HepG2 (cell line): ENCODE data around the gene CLDND2. TPM values are rescaled to one million over a fixed set of nuclear protein-coding genes. Genes with fewer than 3 reads are reported as not detected.
A peak's percentile ranks its signal among the peaks of the same experiment; 100 is the strongest.

Experiments
- AFF4 ChIP-seq: sonication (generic); formaldehyde crosslinking; IDR thresholded peaks from 2 replicates; pipeline ENCODE4 v1.4.0; 2020; ENCODE audit warnings: missing genetic modification reagents
- ATF7 ChIP-seq, 2 experiments: fragments of 450-650 bp in 1 of 2; sonication (generic) in 1 of 2; formaldehyde crosslinking in 1 of 2; IDR thresholded peaks; 2 replicates each; pipeline versions ENCODE4 v1.4.0 to v1.6.1; 2016 to 2020; ENCODE audit warnings: antibody characterized with exemption in 1 of 2, mild to moderate bottlenecking in 1 of 2, missing genetic modification reagents in 1 of 2
- BCL6 ChIP-seq: IDR thresholded peaks from 2 replicates; pipeline ENCODE4 v1.6.1; 2016; ENCODE audit warnings: missing genetic modification reagents, missing compliant biosample characterization
- CHD2 ChIP-seq: IDR thresholded peaks from 2 replicates; pipeline ENCODE4 v1.6.1; 2011; ENCODE audit warnings: low read depth, low read length, improper control_type of control experiment
- FOXA3 ChIP-seq: IDR thresholded peaks from 2 replicates; pipeline ENCODE4 v1.6.1; 2016; ENCODE audit warnings: missing genetic modification reagents, missing compliant biosample characterization
- HCFC1 ChIP-seq: fragments of 150-350 bp; IDR thresholded peaks from 2 replicates; pipeline ENCODE4 v1.6.1; 2014; ENCODE audit warnings: low read depth, low read length
- HOXA3 ChIP-seq: sonication (generic); formaldehyde crosslinking; IDR thresholded peaks from 2 replicates; pipeline ENCODE4 v1.5.0; 2020; ENCODE audit warnings: missing genetic modification reagents
- MTF2 ChIP-seq: sonication (generic); formaldehyde crosslinking; IDR thresholded peaks from 2 replicates; pipeline ENCODE4 v1.5.0; 2020; ENCODE audit warnings: missing genetic modification reagents, borderline replicate concordance
- MXD4 ChIP-seq: IDR thresholded peaks from 2 replicates; pipeline ENCODE4 v1.6.1; 2016; ENCODE audit warnings: mild to moderate bottlenecking, missing biosample characterization, missing genetic modification reagents
- NCOA1 ChIP-seq: sonication (generic); formaldehyde crosslinking; IDR thresholded peaks from 2 replicates; pipeline ENCODE4 v1.9.0; 2021; ENCODE audit warnings: missing genetic modification reagents
- RBFOX2 ChIP-seq: fragments of 200-400 bp; formaldehyde crosslinking; IDR thresholded peaks from 2 replicates; pipeline ENCODE4 v1.6.1; 2017; ENCODE audit warnings: low read depth, mild to moderate bottlenecking, low read length
- SAP130 ChIP-seq: IDR thresholded peaks from 2 replicates; pipeline ENCODE4 v1.6.1; 2016; ENCODE audit warnings: low read depth
- SRSF1 ChIP-seq: fragments of 200-400 bp; formaldehyde crosslinking; optimal IDR thresholded peaks from 2 replicates; pipeline ENCODE3; 2017; ENCODE audit warnings: mild to moderate bottlenecking, low read depth, low read length, moderate library complexity
- TAF1 ChIP-seq: sonication (generic); formaldehyde crosslinking; IDR thresholded peaks from 2 replicates; pipeline ENCODE4 v1.4.0; 2020; ENCODE audit warnings: missing genetic modification reagents
- XRCC5 ChIP-seq: fragments of 200-400 bp; formaldehyde crosslinking; optimal IDR thresholded peaks from 2 replicates; pipeline ENCODE3; 2017; ENCODE audit warnings: mild to moderate bottlenecking, low read length
- YY1 ChIP-seq: IDR thresholded peaks from 2 replicates; pipeline ENCODE4 v1.6.1; 2011; ENCODE audit warnings: low read length, low read depth, moderate library complexity, mild to moderate bottlenecking; ENCODE audit not compliant: insufficient read depth, insufficient replicate concordance
- ZBTB7B ChIP-seq: sonication (generic); formaldehyde crosslinking; IDR thresholded peaks from 2 replicates; pipeline ENCODE4 v1.4.0; 2020; ENCODE audit warnings: missing genetic modification reagents
- ZNF274 ChIP-seq: sonication (generic); formaldehyde crosslinking; IDR thresholded peaks from 2 replicates; pipeline ENCODE4 v1.5.1; 2020; ENCODE audit warnings: mild to moderate bottlenecking, missing genetic modification reagents
- ZNF614 ChIP-seq: IDR thresholded peaks from 2 replicates; pipeline ENCODE4 v1.6.1; 2018; ENCODE audit warnings: missing biosample characterization, missing genetic modification reagents, inconsistent platforms, borderline replicate concordance
- ZNF83 ChIP-seq: sonication (generic); formaldehyde crosslinking; IDR thresholded peaks from 2 replicates; pipeline ENCODE4 v1.4.0; 2020; ENCODE audit warnings: missing genetic modification reagents, mild to moderate bottlenecking, borderline replicate concordance
- ZSCAN21 ChIP-seq: sonication (generic); formaldehyde crosslinking; IDR thresholded peaks from 2 replicates; pipeline ENCODE4 v1.8.0; 2022; ENCODE audit warnings: mild to moderate bottlenecking, missing genetic modification reagents, moderate library complexity, borderline replicate concordance
- polyA plus RNA-seq, 8 experiments: library from polyadenylated mRNA; depleted of rRNA in 3 of 8; stranded (reverse) in 7 of 8; unstranded in 1 of 8; fragments of >200 nt; fragmentation: Illumina TruSeq in 4 of 8; extraction: Trizol in 4 of 8; gene quantifications; 2 replicates each; pipeline versions ENCODE4 v1.2.1 to v1.2.3, GENCODE V29; 2011 to 2016; ENCODE audit warnings: low read depth in 4 of 8, missing spikeins in 1 of 8, mixed read lengths in 1 of 8; ENCODE audit not compliant: insufficient read depth in 1 of 8
- total RNA-seq, 5 experiments: library from RNA; depleted of rRNA; stranded (reverse); fragments of >200 nt; fragmentation: Illumina TruSeq; extraction: Trizol; gene quantifications; 2 replicates each; pipeline ENCODE4 v1.2.3, GENCODE V29; 2016; ENCODE audit warnings: low read depth in 1 of 5
- TF ChIP-seq, protein P1 (sequence below): sonication (generic); formaldehyde crosslinking; IDR thresholded peaks from 2 replicates; pipeline ENCODE4 v1.4.0; 2020; ENCODE audit warnings: mild to moderate bottlenecking, missing genetic modification reagents, borderline replicate concordance
- TF ChIP-seq, protein P2 (sequence below): IDR thresholded peaks from 2 replicates; pipeline ENCODE4 v1.6.1; 2016; ENCODE audit warnings: low read depth, borderline replicate concordance

CLDND2 gene
- total and polyA plus RNA-seq, 2 of the 13 experiments (the other 11 are each of a cell fraction or from before 2014, with no cell fraction given), result 0.84 to 1.8 TPM

DNA sequence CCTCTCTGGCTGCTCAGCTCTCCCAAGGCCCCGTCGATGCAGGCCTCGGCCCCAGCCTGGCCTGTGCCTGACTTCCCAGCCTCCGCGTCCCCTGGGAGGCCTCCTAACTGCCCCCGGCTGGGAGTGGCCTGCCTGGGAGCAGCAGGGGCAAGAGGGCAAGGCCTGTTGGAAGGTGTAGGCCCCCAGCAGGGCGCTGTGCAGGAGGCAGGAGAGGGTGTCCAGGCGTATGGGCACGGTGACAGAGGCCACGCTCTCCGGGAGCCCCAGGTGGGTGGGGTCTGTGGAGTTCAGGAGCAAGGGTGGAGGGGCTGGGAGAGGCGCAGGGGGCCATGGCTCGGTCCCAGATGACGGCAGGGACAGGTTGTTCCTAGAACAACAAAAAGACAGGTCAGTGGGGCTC lies 20.3 kb upstream of the CLDND2 start (continued):
- no peak for TF ChIP-seq ZNF614 (CRISPR knock-in tag)
- no peak for TF ChIP-seq ATF7 (IDR thresholded peaks at IDR 0.05)
- no peak for TF ChIP-seq ATF7 (CRISPR knock-in tag; IDR thresholded peaks at IDR 0.05)
- peak; percentile 63 for TF ChIP-seq SRSF1
- no peak for TF ChIP-seq NCOA1
- 0 out of 2 replicates have a peak, but pooled peaks have one; percentile 41 for TF ChIP-seq ZNF274
- TF ChIP-seq AFF4 (CRISPR knock-in tag), result no peak
- TF ChIP-seq ZSCAN21 (CRISPR knock-in tag), result peak; percentile 47; the same call in 1 of the 2 replicates
- no peak for TF ChIP-seq HCFC1
- peak; percentile 62 for TF ChIP-seq SAP130
- TF ChIP-seq FOXA3 (CRISPR knock-in tag), result peak; percentile 9; the same call in 1 of the 2 replicates
- TF ChIP-seq, protein P1, sequence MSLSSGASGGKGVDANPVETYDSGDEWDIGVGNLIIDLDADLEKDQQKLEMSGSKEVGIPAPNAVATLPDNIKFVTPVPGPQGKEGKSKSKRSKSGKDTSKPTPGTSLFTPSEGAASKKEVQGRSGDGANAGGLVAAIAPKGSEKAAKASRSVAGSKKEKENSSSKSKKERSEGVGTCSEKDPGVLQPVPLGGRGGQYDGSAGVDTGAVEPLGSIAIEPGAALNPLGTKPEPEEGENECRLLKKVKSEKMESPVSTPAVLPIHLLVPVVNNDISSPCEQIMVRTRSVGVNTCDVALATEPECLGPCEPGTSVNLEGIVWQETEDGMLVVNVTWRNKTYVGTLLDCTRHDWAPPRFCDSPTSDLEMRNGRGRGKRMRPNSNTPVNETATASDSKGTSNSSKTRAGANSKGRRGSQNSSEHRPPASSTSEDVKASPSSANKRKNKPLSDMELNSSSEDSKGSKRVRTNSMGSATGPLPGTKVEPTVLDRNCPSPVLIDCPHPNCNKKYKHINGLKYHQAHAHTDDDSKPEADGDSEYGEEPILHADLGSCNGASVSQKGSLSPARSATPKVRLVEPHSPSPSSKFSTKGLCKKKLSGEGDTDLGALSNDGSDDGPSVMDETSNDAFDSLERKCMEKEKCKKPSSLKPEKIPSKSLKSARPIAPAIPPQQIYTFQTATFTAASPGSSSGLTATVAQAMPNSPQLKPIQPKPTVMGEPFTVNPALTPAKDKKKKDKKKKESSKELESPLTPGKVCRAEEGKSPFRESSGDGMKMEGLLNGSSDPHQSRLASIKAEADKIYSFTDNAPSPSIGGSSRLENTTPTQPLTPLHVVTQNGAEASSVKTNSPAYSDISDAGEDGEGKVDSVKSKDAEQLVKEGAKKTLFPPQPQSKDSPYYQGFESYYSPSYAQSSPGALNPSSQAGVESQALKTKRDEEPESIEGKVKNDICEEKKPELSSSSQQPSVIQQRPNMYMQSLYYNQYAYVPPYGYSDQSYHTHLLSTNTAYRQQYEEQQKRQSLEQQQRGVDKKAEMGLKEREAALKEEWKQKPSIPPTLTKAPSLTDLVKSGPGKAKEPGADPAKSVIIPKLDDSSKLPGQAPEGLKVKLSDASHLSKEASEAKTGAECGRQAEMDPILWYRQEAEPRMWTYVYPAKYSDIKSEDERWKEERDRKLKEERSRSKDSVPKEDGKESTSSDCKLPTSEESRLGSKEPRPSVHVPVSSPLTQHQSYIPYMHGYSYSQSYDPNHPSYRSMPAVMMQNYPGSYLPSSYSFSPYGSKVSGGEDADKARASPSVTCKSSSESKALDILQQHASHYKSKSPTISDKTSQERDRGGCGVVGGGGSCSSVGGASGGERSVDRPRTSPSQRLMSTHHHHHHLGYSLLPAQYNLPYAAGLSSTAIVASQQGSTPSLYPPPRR (CRISPR knock-in tag), result no peak
- TF ChIP-seq TAF1 (CRISPR knock-in tag), result peak; percentile 44; the same call in 1 of the 2 replicates
- peak; percentile 12 for TF ChIP-seq YY1
- peak; percentile 76 for TF ChIP-seq RBFOX2
- TF ChIP-seq CHD2, result no peak
- TF ChIP-seq, protein P2, sequence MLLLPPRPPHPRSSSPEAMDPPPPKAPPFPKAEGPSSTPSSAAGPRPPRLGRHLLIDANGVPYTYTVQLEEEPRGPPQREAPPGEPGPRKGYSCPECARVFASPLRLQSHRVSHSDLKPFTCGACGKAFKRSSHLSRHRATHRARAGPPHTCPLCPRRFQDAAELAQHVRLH (CRISPR knock-in tag), result no peak
- TF ChIP-seq ZNF83 (CRISPR knock-in tag), result 0 out of 2 replicates have a peak, but pooled peaks have one; percentile 31
- TF ChIP-seq BCL6, result peak; percentile 48
- TF ChIP-seq XRCC5, result peak; percentile 18
- no peak for TF ChIP-seq MTF2
- TF ChIP-seq HOXA3 (CRISPR knock-in tag), result peak; percentile 55
- TF ChIP-seq MXD4 (CRISPR knock-in tag), result no peak
- TF ChIP-seq ZBTB7B (CRISPR knock-in tag), result no peak; the same call in 1 of the 2 replicates
